ENCODE data around the gene CTIF. TPM values are rescaled to one million over a fixed set of nuclear protein-coding genes. Genes with fewer than 3 reads are reported as not detected.
A peak's percentile ranks its signal among the peaks of the same experiment; 100 is the strongest.

Gene CTIF
- total RNA-seq, 2 donors from 2014 or later = 30.6 to 61.2 TPM

- H3K9me3 ChIP-seq = no peaks in the 10 kb centered on the region
- H3K4me1 ChIP-seq = peaks cover 0 to 64% of the 10 kb centered on the region in 2 donors
- peak overlapping the region; percentile 64 to 78 for H3K27ac ChIP-seq
- no peak overlapping the region for H3K4me3 ChIP-seq
- DNase-seq (ENCODE audit: low spot score) = no peak
- TF ChIP-seq CTCF (IDR thresholded peaks at IDR 0.05) = no peak
- no peaks in the 10 kb centered on the region for H3K36me3 ChIP-seq
- H3K27me3 ChIP-seq = no peaks in the 10 kb centered on the region
Observed at GRCh38 chr18:48594471-48595094, 55.8 kb downstream of the CTIF start.

DNA sequence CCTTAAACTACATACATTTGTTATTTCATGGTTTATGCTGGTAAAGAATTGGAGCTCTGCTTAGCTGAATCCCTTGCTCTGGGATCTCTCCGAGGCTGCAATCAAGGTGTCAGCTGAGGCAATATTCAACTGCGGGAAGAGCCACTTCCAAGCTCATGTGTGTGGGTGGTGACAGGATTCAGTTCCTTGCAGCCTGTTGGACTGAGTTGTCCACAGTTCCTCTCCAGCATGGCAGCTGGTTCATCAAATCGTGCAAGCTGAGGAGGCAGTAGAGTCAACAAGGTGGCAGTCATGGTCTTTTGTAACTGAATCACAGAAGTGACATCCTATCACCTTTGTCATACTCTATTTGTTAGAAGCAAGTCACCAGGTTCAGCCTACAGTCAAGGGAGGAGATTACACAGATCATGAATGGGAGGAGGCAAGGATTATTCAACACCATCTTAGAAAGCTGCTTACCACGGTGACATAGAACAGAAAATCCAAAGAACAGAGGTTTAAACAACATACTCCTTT is 56.9 kb downstream of the CTIF start:
- Histone ChIP-seq H3K27ac (peak overlapping the region; percentile 64 to 78), H3K4me1 (peaks cover 0 to 63% of the 10 kb centered on the region in 2 donors), H3K36me3 (no peaks in the 10 kb centered on the region), H3K9me3 (no peaks in the 10 kb centered on the region), H3K27me3 (no peaks in the 10 kb centered on the region), H3K4me3 (no peak overlapping the region)
- TF ChIP-seq CTCF (IDR thresholded peaks at IDR 0.05) = no peak
- DNase-seq (ENCODE audit: low spot score) = no peak

DNA sequence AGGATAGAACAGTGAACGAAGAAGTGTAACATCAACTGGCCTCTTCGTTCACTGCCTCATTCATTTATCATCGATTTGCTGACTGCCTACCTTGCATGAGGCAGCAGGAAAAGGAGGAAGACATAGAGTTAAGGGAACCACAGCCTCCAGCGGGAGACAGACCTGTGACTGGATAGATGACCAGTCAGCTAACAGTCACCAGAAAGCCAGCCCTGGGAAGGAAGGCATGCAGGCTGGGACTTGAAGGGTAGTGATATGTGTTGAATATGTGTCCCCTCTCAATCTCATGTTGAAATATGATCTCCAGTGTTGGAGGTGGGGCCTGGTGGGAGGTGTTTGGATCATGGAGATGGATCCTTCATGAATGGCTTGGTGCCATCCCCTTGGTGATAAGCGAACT is 58.3 kb downstream of the CTIF start:
- H3K27ac ChIP-seq = peak overlapping the region; percentile 44 to 74

DNA sequence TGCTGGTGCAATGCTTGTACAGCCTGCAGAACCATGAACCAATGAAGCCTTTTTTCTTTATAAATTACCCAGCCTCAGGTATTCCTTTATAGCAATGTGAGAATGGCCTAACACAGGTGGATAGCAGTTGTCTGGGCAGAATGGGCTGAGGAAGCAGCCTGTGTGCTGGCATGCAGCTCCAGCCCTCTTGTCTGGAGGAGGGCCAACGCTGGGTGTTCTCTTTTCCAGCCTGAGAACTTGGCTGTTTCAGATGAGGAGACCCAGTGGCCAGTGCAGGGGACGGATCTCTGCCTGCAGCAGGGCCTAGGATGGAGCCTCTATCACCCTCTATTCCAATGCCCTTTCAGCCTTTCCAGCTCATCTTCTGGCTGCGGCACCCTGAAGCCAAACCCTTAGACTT is 58.8 kb downstream of the CTIF start:
- H3K27ac ChIP-seq = peak overlapping the region; percentile 44 to 74
- no peak for TF ChIP-seq CTCF (IDR thresholded peaks at IDR 0.05)

More for the DNA sequence above, 58.3 kb downstream of the CTIF start:
- H3K4me1 ChIP-seq = peaks cover 0 to 58% of the 10 kb centered on the region in 2 donors
- no peak for DNase-seq (ENCODE audit: low spot score)
- no peak overlapping the region for H3K4me3 ChIP-seq
- no peaks in the 10 kb centered on the region for H3K9me3 ChIP-seq
- H3K27me3 ChIP-seq = no peaks in the 10 kb centered on the region
- TF ChIP-seq CTCF (IDR thresholded peaks at IDR 0.05) = no peak
- no peaks in the 10 kb centered on the region for H3K36me3 ChIP-seq

DNA sequence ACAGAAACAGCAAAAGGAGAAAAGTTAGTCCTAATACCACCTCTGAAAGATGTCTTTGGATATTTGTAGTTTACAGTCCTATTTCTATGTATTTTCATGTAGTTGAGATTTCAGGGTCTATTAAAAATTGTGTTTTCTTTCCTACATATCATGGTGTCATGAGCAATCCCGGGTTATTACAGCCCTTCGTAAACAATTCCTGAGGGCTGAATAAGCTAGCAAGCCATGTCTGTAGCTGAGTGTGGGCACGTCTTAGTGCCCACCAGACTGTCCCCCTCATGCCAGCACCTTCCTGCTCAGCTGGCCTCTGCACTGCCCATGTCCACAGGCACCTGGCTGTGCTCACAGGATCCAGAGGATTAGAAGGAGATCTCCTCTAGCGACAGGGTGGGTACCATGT is 60.6 kb downstream of the CTIF start:
- Histone ChIP-seq H3K27ac (peak overlapping the region in 1 of 2 donors; percentile 74), H3K4me3 (no peak overlapping the region), H3K9me3 (no peaks in the 10 kb centered on the region), H3K36me3 (no peaks in the 10 kb centered on the region), H3K27me3 (no peaks in the 10 kb centered on the region), H3K4me1 (peaks cover 0 to 49% of the 10 kb centered on the region in 2 donors)
- no peak for DNase-seq (ENCODE audit: low spot score)
- TF ChIP-seq CTCF (IDR thresholded peaks at IDR 0.05) = no peak

More for the DNA sequence above, 58.8 kb downstream of the CTIF start:
- no peaks in the 10 kb centered on the region for H3K9me3 ChIP-seq
- DNase-seq (ENCODE audit: low spot score) = no peak
- no peak overlapping the region for H3K4me3 ChIP-seq
- H3K27me3 ChIP-seq = no peaks in the 10 kb centered on the region
- H3K36me3 ChIP-seq = no peaks in the 10 kb centered on the region
- peaks cover 0 to 56% of the 10 kb centered on the region in 2 donors for H3K4me1 ChIP-seq

Data from right atrium auricular region (tissue), 2 donors.